Chondrocyte (in vitro differentiated cells): Measurements from ENCODE around the gene ALK. TPM values are rescaled to one million over a fixed set of nuclear protein-coding genes. Genes with fewer than 3 reads are reported as not detected.
A peak's percentile ranks its signal among the peaks of the same experiment; 100 is the strongest.

Experiments
- DNase-seq: peaks from one replicate; pipeline ENCODE4 v3.0.0; 2021; ENCODE audit warnings: mixed read lengths, low spot score
- H3K27ac Mint-ChIP-seq: one replicate; pipeline ENCODE4 v1.8.0; 2021; ENCODE audit warnings: mild to moderate bottlenecking, moderate library complexity, mixed read lengths; ENCODE audit not compliant: unreplicated experiment
- H3K27me3 Mint-ChIP-seq: 2 replicates; pipeline ENCODE4 v1.8.0; 2021; ENCODE audit warnings: low read depth, mixed read lengths
- H3K36me3 Mint-ChIP-seq: 2 replicates; pipeline ENCODE4 v1.8.0; 2021; ENCODE audit warnings: low read depth, mixed read lengths
- H3K4me1 Mint-ChIP-seq: 2 replicates; pipeline ENCODE4 v1.8.0; 2021; ENCODE audit warnings: low read depth, mild to moderate bottlenecking, mixed read lengths
- H3K4me3 Mint-ChIP-seq: one replicate; pipeline ENCODE4 v1.8.0; 2021; ENCODE audit warnings: mild to moderate bottlenecking, moderate library complexity, mixed read lengths; ENCODE audit not compliant: unreplicated experiment
- H3K9me3 Mint-ChIP-seq: 2 replicates; pipeline ENCODE4 v1.8.0; 2021; ENCODE audit warnings: low read depth, mixed read lengths
- total RNA-seq: library from RNA; stranded (reverse); gene quantifications from 3 replicates; pipeline ENCODE4 v1.2.1, GENCODE V29; 2021
- TF ChIP-seq, protein P1 (sequence below): fragments of 200-600 bp; sonication (generic); IDR thresholded peaks from 2 replicates; pipeline ENCODE4 v1.5.0; 2021; ENCODE audit warnings: antibody characterized with exemption, mild to moderate bottlenecking, moderate library complexity

Gene ALK
- total RNA-seq, 1 donor from 2014 or later = 0.07 TPM

DNA sequence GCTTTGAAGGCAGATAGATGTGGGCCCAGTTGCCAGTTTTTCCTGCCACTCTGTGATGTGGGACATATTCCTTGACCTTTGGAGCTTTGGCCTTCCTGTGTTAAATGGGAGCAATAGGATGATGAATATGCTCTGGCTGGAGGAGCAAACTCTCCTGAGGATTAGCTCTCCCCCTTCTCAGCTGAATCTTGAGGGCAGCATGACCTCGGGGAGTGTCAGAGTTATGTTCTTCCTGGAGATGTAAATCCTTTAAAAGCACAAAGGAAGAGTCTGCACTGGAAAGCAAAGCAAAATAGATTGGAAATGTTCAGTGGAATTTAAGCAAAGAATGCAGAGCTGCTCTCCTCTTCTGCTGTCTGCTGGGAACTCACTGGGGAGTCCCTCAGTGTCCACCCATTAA is 160.1 kb downstream of the ALK start:
- no peaks in the 10 kb centered on the region for H3K36me3 Mint-ChIP-seq
- no peak for DNase-seq
- H3K4me1 Mint-ChIP-seq = peaks cover 21% of the 10 kb centered on the region
- peaks cover 2% of the 10 kb centered on the region for H3K27me3 Mint-ChIP-seq
- no peak overlapping the region for H3K4me3 Mint-ChIP-seq
- peak overlapping the region; percentile 4 for H3K27ac Mint-ChIP-seq
- no peaks in the 10 kb centered on the region for H3K9me3 Mint-ChIP-seq
- TF ChIP-seq, protein P1, sequence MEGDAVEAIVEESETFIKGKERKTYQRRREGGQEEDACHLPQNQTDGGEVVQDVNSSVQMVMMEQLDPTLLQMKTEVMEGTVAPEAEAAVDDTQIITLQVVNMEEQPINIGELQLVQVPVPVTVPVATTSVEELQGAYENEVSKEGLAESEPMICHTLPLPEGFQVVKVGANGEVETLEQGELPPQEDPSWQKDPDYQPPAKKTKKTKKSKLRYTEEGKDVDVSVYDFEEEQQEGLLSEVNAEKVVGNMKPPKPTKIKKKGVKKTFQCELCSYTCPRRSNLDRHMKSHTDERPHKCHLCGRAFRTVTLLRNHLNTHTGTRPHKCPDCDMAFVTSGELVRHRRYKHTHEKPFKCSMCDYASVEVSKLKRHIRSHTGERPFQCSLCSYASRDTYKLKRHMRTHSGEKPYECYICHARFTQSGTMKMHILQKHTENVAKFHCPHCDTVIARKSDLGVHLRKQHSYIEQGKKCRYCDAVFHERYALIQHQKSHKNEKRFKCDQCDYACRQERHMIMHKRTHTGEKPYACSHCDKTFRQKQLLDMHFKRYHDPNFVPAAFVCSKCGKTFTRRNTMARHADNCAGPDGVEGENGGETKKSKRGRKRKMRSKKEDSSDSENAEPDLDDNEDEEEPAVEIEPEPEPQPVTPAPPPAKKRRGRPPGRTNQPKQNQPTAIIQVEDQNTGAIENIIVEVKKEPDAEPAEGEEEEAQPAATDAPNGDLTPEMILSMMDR = no peak

DNA sequence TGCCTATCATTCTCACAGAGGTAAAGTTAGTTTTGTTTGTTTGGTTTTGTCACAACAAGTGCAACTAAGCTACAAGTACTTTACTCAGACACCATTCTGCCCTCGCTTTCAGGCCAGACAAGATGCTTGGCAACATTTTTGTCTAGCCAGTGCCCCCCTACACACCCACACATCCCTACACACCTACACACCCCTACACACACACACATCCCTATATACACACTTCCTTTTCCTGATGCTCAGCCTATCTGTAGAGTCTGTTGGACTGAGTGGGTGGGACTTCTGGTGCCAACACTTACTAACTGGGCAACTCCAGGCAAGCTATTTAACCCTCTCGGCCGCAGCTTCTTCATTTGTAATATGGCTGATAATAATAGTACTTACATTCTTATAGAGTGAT is 161.4 kb downstream of the ALK start:
- TF ChIP-seq, protein P1 = no peak
- Mint-ChIP-seq H3K27me3 (no peaks in the 10 kb centered on the region), H3K9me3 (no peaks in the 10 kb centered on the region), H3K4me1 (peaks cover 19% of the 10 kb centered on the region), H3K27ac (no peak overlapping the region), H3K4me3 (no peak overlapping the region), H3K36me3 (no peaks in the 10 kb centered on the region)
- no peak for DNase-seq

DNA sequence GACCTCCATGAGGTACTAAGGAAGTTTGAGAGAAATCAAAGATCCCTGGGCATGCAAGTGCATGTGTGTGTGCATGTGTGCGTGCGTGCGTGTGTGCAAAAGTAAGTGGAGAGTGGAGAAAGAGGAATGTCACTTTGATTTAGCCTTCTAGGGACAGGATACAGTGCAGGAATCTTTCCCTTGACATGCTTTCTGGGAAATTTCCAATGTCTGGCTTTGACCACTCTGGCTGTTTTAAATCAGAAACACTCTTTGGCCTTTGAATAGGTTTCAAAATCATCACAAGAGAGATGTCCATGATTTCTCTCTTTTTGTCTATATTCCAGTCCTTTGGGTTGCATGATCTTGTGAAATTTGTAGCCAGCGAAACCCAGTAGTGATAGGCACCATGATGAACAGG is 162.0 kb downstream of the ALK start:
- no peaks in the 10 kb centered on the region for H3K9me3 Mint-ChIP-seq

DNA sequence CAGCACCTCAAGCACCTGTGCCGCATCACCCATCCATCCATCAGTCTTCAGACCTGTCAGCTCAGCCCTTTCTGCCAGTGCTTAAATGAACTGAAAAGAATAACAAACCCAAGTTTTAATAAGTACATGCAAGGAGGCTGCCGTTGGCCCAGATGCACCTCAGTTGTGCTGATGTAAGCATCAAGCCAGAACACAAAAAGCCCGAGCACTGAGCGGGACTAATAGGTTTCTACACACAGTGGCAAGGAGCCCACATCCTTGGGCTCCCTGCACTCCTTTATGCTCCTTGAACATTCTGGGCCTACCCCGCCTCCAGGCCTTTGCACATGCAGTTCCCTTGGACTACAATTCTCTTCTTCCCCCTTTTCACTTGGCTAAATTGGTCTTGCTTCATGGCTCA is 165.6 kb downstream of the ALK start:
- Mint-ChIP-seq H3K27me3 (no peaks in the 10 kb centered on the region), H3K4me1 (peaks cover 31% of the 10 kb centered on the region), H3K9me3 (no peaks in the 10 kb centered on the region), H3K4me3 (no peak overlapping the region), H3K27ac (no peak overlapping the region), H3K36me3 (no peaks in the 10 kb centered on the region)
- no peak for DNase-seq
- TF ChIP-seq, protein P1 = no peak

More for the DNA sequence above, 162.0 kb downstream of the ALK start:
- no peak overlapping the region for H3K27ac Mint-ChIP-seq
- H3K4me1 Mint-ChIP-seq = peaks cover 20% of the 10 kb centered on the region
- no peak for DNase-seq
- H3K36me3 Mint-ChIP-seq = no peaks in the 10 kb centered on the region
- H3K4me3 Mint-ChIP-seq = no peak overlapping the region
- H3K27me3 Mint-ChIP-seq = no peaks in the 10 kb centered on the region
- TF ChIP-seq, protein P1 = no peak

DNA sequence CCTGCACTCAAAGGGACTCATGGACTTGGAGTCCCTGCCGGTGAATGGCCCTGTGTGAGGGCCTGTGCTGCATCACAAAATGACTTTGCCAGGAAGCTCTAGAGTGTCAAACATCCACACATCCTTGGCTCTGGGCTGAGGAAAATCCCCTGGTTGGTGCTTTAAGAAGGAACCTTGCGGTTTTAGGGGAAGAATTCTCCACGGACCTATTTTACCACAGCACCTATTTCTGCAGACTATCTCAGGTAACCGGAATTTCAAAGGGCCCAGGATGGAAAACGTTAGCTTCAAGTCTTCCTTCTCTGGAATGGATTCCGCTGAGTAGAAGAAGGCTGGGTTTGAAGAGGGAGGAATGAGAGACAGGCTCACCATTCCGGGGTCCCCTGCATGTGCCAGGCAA is 166.2 kb downstream of the ALK start:
- Mint-ChIP-seq H3K9me3 (no peaks in the 10 kb centered on the region), H3K4me3 (no peak overlapping the region), H3K27me3 (no peaks in the 10 kb centered on the region), H3K4me1 (peaks cover 31% of the 10 kb centered on the region), H3K27ac (no peak overlapping the region), H3K36me3 (no peaks in the 10 kb centered on the region)
- TF ChIP-seq, protein P1 = no peak
- DNase-seq = no peak
